Amniotic epithelial cell (primary cell): ENCODE measurements around the gene PAX2.
A peak's percentile ranks its signal among the peaks of the same experiment; 100 is the strongest.
"Not testable (repeated sequence)": the region's sequence is repeated elsewhere in the genome, so short reads cannot be mapped to it uniquely, and the experiment has no call there.

ENCODE experiments used
- DNase-seq: peaks from one replicate; pipeline ENCODE4 v3.0.0-alpha.2; 2010; ENCODE audit warnings: low read depth

The PAX2 gene

GRCh38 chr10:100744987-100745881 is at the start of gene PAX2:
Gene PAX2 (plus strand): TSS chr10:100745582. CDS start chr10:100746261, 679 bp downstream.
- no peak for DNase-seq

GRCh38 chr10:100696477-100696901 is 48.9 kb upstream of the PAX2 start:
- DNase-seq = peak; percentile 10

GRCh38 chr10:100697070-100697469 is 48.3 kb upstream of the PAX2 start:
- peak; percentile 83 for DNase-seq

- no peak for DNase-seq
Observed at GRCh38 chr10:100697631-100698030, 47.8 kb upstream of the PAX2 start.

- DNase-seq = not testable (repeated sequence)
Observed at GRCh38 chr10:100701704-100702103, 43.7 kb upstream of the PAX2 start.

- DNase-seq = no peak
Observed at GRCh38 chr10:100705139-100705538, 40.2 kb upstream of the PAX2 start.

GRCh38 chr10:100707261-100707848 is 38.0 kb upstream of the PAX2 start:
- no peak for DNase-seq

- DNase-seq = no peak
Observed at GRCh38 chr10:100709146-100710082, 36.0 kb upstream of the PAX2 start.

- no peak for DNase-seq
Observed at GRCh38 chr10:100710151-100710871, 35.1 kb upstream of the PAX2 start.

- no peak for DNase-seq
Observed at GRCh38 chr10:100713049-100713858, 32.1 kb upstream of the PAX2 start.

- no peak for DNase-seq
Observed at GRCh38 chr10:100713859-100714565, 31.4 kb upstream of the PAX2 start.

- DNase-seq = no peak
Observed at GRCh38 chr10:100714566-100714950, 30.8 kb upstream of the PAX2 start.

GRCh38 chr10:100715101-100715444 is 30.3 kb upstream of the PAX2 start:
- no peak for DNase-seq

GRCh38 chr10:100715445-100716385 is 29.7 kb upstream of the PAX2 start:
- peak; percentile 32 for DNase-seq

GRCh38 chr10:100717166-100717565 is 28.2 kb upstream of the PAX2 start:
- DNase-seq = peak; percentile 40

GRCh38 chr10:100718197-100718742 is 27.1 kb upstream of the PAX2 start:
- no peak for DNase-seq

- DNase-seq = no peak
Observed at GRCh38 chr10:100723180-100723579, 22.2 kb upstream of the PAX2 start.

GRCh38 chr10:100723770-100724530 is 21.4 kb upstream of the PAX2 start:
- no peak for DNase-seq
